H1 (cell line): Measurements from ENCODE around the gene PTCH2.

Experiments
- EP300 ChIP-seq, 2 experiments: IDR thresholded peaks; 1 replicate in 1 of 2; 2 replicates in 1 of 2; pipeline ENCODE4 v1.6.1; 2011 to 2012; ENCODE audit warnings: low read depth in 2 of 2, low read length in 2 of 2, mild to moderate bottlenecking in 2 of 2, borderline replicate concordance in 1 of 2, inconsistent platforms in 1 of 2, moderate library complexity in 1 of 2
- EZH2 ChIP-seq: fragments of 200-600 bp; sonication (generic); IDR thresholded peaks from 2 replicates; pipeline ENCODE4 v1.7.1; 2012; ENCODE audit warnings: low read depth, mild to moderate bottlenecking, moderate library complexity, low read length, inconsistent platforms; ENCODE audit not compliant: severe bottlenecking
- GABPA ChIP-seq: IDR thresholded peaks from 2 replicates; pipeline ENCODE4 v1.6.1; 2011; ENCODE audit warnings: mild to moderate bottlenecking, low read length, moderate library complexity, borderline replicate concordance; ENCODE audit not compliant: insufficient read depth
- TAF1 ChIP-seq: IDR thresholded peaks from 2 replicates; pipeline ENCODE4 v1.6.1; 2011; ENCODE audit warnings: mild to moderate bottlenecking, low read depth, low read length
- ZNF274 ChIP-seq: IDR thresholded peaks from 2 replicates; pipeline ENCODE4 v1.7.0; 2012; ENCODE audit warnings: low read length, borderline replicate concordance; ENCODE audit errors: extremely low read depth
- TF ChIP-seq, protein P1 (sequence below), 3 experiments: IDR thresholded peaks; 1 replicate in 2 of 3; 2 replicates in 1 of 3; pipeline versions ENCODE4 v1.5.1 to v1.6.1; 2011; ENCODE audit warnings: low read length in 3 of 3, mild to moderate bottlenecking in 3 of 3, inconsistent platforms in 2 of 3, low read depth in 1 of 3, moderate library complexity in 1 of 3; ENCODE audit not compliant: insufficient read depth in 1 of 3; ENCODE audit errors: control extremely low read depth in 1 of 3

DNA sequence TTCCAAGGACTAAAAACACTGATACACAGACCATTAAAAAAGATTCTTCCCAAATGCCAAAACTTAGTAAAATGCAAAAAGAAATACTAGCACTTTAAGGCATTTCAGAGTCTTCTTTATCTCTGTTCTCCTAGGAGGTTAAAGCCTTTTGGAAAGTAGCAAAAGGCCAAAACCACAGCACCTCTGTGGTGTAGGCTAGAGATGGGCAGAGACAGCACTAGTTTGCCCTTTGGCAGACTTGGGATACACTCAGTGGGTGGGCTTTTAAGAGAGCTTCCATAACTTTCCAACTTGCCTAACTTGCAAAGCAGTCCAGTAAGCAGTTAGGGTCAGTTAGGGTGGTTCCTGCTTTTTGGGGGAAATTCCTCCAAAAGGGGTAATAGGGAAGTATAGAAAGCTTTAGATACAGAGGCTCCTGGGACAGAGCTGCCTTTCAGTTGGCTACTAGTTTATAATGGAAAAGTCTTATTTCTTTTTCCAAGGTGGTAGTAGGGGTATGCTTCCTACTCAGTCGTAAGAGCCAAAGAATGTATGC lies 17.9 kb upstream of the PTCH2 start:
- TF ChIP-seq TAF1, result no peak
- TF ChIP-seq, protein P1, sequence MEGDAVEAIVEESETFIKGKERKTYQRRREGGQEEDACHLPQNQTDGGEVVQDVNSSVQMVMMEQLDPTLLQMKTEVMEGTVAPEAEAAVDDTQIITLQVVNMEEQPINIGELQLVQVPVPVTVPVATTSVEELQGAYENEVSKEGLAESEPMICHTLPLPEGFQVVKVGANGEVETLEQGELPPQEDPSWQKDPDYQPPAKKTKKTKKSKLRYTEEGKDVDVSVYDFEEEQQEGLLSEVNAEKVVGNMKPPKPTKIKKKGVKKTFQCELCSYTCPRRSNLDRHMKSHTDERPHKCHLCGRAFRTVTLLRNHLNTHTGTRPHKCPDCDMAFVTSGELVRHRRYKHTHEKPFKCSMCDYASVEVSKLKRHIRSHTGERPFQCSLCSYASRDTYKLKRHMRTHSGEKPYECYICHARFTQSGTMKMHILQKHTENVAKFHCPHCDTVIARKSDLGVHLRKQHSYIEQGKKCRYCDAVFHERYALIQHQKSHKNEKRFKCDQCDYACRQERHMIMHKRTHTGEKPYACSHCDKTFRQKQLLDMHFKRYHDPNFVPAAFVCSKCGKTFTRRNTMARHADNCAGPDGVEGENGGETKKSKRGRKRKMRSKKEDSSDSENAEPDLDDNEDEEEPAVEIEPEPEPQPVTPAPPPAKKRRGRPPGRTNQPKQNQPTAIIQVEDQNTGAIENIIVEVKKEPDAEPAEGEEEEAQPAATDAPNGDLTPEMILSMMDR (IDR thresholded peaks at IDR 0.05; ENCODE audit: control extremely low read depth in 1 of 3, insufficient read depth in 1 of 3, low read depth in 1 of 3, low read length in 3 of 3), result no peak
- no peak for TF ChIP-seq EP300 (IDR thresholded peaks at IDR 0.05; ENCODE audit: borderline replicate concordance in 1 of 2, low read depth in 2 of 2, low read length in 2 of 2)
- no peak for TF ChIP-seq EZH2
- TF ChIP-seq ZNF274, result no peak
- no peak for TF ChIP-seq GABPA
